RWPE1 (cell line): ENCODE results near the gene MAPKAPK2.
A peak's percentile ranks its signal among the peaks of the same experiment; 100 is the strongest.

ENCODE experiments used
- CTCF ChIA-PET: fragments of 350-600 bp; sonication (Branson Sonifier 250); formaldehyde crosslinking; extraction: SDS; loops from one replicate; lab custom pipeline; 2021; lab: Yijun Ruan, JAX
- POLR2A ChIA-PET: fragments of 400-600 bp; formaldehyde crosslinking; extraction: SDS; loops from one replicate; lab custom pipeline; 2020; ENCODE audit warnings: antibody characterized with exemption; ENCODE audit not compliant: low non-redundant PET; lab: Yijun Ruan, JAX
- DNase-seq: peaks from one replicate; pipeline ENCODE4 v3.0.0; 2012; ENCODE audit warnings: low spot score
- H3K27ac ChIP-seq: fragments of 450-650 bp; 2 replicates; pipeline ENCODE4 v1.5.1; 2017
- CTCF ChIP-seq: fragments of 450-650 bp; conservative IDR thresholded peaks from 2 replicates; pipeline ENCODE4 v1.5.1; 2017; ENCODE audit warnings: low read depth, mild to moderate bottlenecking

The MAPKAPK2 gene

GRCh38 chr1:206728697-206728987 is 43.9 kb downstream of the MAPKAPK2 start:
- ChIA-PET CTCF (no interaction called here), POLR2A (no interaction called here)
- H3K27ac ChIP-seq: no peak overlapping the region
- no peak for TF ChIP-seq CTCF
- no peak for DNase-seq

- H3K27ac ChIP-seq: no peak overlapping the region
- DNase-seq: no peak
- POLR2A ChIA-PET: no interaction called here
- CTCF ChIA-PET: no interaction called here
- TF ChIP-seq CTCF: no peak
These were observed 44.3 kb downstream of the MAPKAPK2 start for GRCh38 chr1:206729050-206729449.

GRCh38 chr1:206729507-206729906 is 44.8 kb downstream of the MAPKAPK2 start:
- H3K27ac ChIP-seq: no peak overlapping the region
- DNase-seq: no peak
- ChIA-PET POLR2A (no interaction called here), CTCF (interaction anchor here (0.7 kb wide), 1 partner anchor 24 kb away, joined by 3 read pairs; no protein-coding TSS in a partner anchor)
- TF ChIP-seq CTCF: no peak

- DNase-seq: no peak
- no peak for TF ChIP-seq CTCF
- CTCF ChIA-PET: no interaction called here
- POLR2A ChIA-PET: interaction anchor here (0.6 kb wide), 1 partner anchor 1126 kb away, joined by 3 read pairs; no protein-coding TSS in a partner anchor
- 0 out of 2 replicates have a peak overlapping the region, but pooled peaks have one; percentile 3 for H3K27ac ChIP-seq
These were observed 47.8 kb downstream of the MAPKAPK2 start for GRCh38 chr1:206732508-206732907.

- ChIA-PET CTCF (no interaction called here), POLR2A (no interaction called here)
- no peak for TF ChIP-seq CTCF
- H3K27ac ChIP-seq: no peak overlapping the region
- no peak for DNase-seq
These were observed 48.3 kb downstream of the MAPKAPK2 start for GRCh38 chr1:206732992-206733391.

GRCh38 chr1:206734499-206735142 is 49.9 kb downstream of the MAPKAPK2 start:
- ChIA-PET CTCF (interaction anchor here (0.6 to 4.0 kb wide), 25 partner anchors 8 to 1993 kb away, joined by 3 to 27 read pairs (median 4); no protein-coding TSS in a partner anchor), POLR2A (interaction anchor here (0.6 kb wide), 1 partner anchor 25 kb away, joined by 4 read pairs; no protein-coding TSS in a partner anchor)
- peak; percentile 64 for DNase-seq
- H3K27ac ChIP-seq: no peak overlapping the region
- peak; percentile 45 for TF ChIP-seq CTCF
